DOHH2 (cell line): ENCODE results near the gene GRM4.
A peak's percentile ranks its signal among the peaks of the same experiment; 100 is the strongest.

Experiments
- H3F3A ChIP-seq: fragments of 200-600 bp; sonication (generic), shearing (Covaris generic); 2 replicates; pipeline ENCODE4 v1.6.0; 2016; ENCODE audit warnings: antibody characterized with exemption, mild to moderate bottlenecking; ENCODE audit not compliant: control insufficient read depth, insufficient read depth
- H3K27ac ChIP-seq: fragments of 200-600 bp; sonication (generic); 2 replicates; pipeline ENCODE4 v1.5.1; 2014; ENCODE audit warnings: low read depth, mild to moderate bottlenecking, low read length, moderate library complexity
- H3K27me3 ChIP-seq: fragments of 200-600 bp; sonication (generic); 2 replicates; pipeline ENCODE4 v1.6.1; 2014; ENCODE audit warnings: mild to moderate bottlenecking, low read length, mixed read lengths; ENCODE audit not compliant: control insufficient read depth
- H3K36me3 ChIP-seq: fragments of 200-600 bp; sonication (generic); 2 replicates; pipeline ENCODE4 v1.6.1; 2014; ENCODE audit warnings: mild to moderate bottlenecking, low read length, moderate library complexity, mixed read lengths; ENCODE audit not compliant: control insufficient read depth
- H3K4me1 ChIP-seq: fragments of 200-600 bp; sonication (generic); 2 replicates; pipeline ENCODE4 v1.6.1; 2014; ENCODE audit warnings: mild to moderate bottlenecking, low read length, mixed read lengths; ENCODE audit not compliant: control insufficient read depth
- H3K4me2 ChIP-seq: fragments of 200-600 bp; sonication (generic); 2 replicates; pipeline ENCODE4 v1.6.0; 2014; ENCODE audit warnings: mild to moderate bottlenecking, low read length, moderate library complexity
- H3K4me3 ChIP-seq: fragments of 200-600 bp; sonication (generic); 2 replicates; pipeline ENCODE4 v1.5.1; 2014; ENCODE audit warnings: mild to moderate bottlenecking, low read length, mixed read lengths
- H3K79me2 ChIP-seq: fragments of 200-600 bp; sonication (generic); 2 replicates; pipeline ENCODE4 v1.6.1; 2014; ENCODE audit warnings: mild to moderate bottlenecking, low read length, mixed read lengths; ENCODE audit not compliant: control insufficient read depth
- H3K9me2 ChIP-seq: fragments of 200-600 bp; sonication (generic); replicated peaks from 2 replicates; pipeline ENCODE4 v1.6.1; 2014; ENCODE audit warnings: mild to moderate bottlenecking, low read length, mixed read lengths; ENCODE audit not compliant: control insufficient read depth
- H3K9me3 ChIP-seq: fragments of 200-600 bp; sonication (generic); 2 replicates; pipeline ENCODE4 v1.6.1; 2014; ENCODE audit warnings: antibody characterized with exemption, low read length, mixed read lengths; ENCODE audit not compliant: control insufficient read depth, insufficient read depth
- H4K20me1 ChIP-seq: fragments of 200-600 bp; sonication (generic); 2 replicates; pipeline ENCODE4 v1.6.0; 2014; ENCODE audit warnings: low read depth, mild to moderate bottlenecking, antibody characterized with exemption, low read length, moderate library complexity; ENCODE audit not compliant: control insufficient read depth, insufficient read depth
- CTCF ChIP-seq: fragments of 200-600 bp; sonication (generic); IDR thresholded peaks from one replicate; pipeline ENCODE4 v1.5.1; 2014; ENCODE audit warnings: antibody characterized with exemption, mild to moderate bottlenecking, low read depth, low read length; ENCODE audit not compliant: poor library complexity, severe bottlenecking
- EZH2phosphoT487 ChIP-seq: fragments of 200-600 bp; sonication (generic); IDR thresholded peaks from 2 replicates; pipeline ENCODE4 v1.6.1; 2017; ENCODE audit warnings: borderline replicate concordance, mild to moderate bottlenecking, antibody characterized with exemption, low read length, moderate library complexity, mixed read lengths

GRM4 gene

GRCh38 chr6:34179106-34179720, 33.3 kb upstream of the GRM4 start:
- H3K27me3 ChIP-seq = no peaks in the 10 kb centered on the region
- no peak overlapping the region for H3K4me3 ChIP-seq
- no peak overlapping the region for H3K27ac ChIP-seq
- H3K9me2 ChIP-seq = no peaks in the 10 kb centered on the region
- H3K4me2 ChIP-seq = no peak overlapping the region
- peak; percentile 49 for TF ChIP-seq CTCF
- no peak for TF ChIP-seq EZH2phosphoT487
- H3K79me2 ChIP-seq = peaks cover 3% of the 10 kb centered on the region
- H3K36me3 ChIP-seq = no peaks in the 10 kb centered on the region
- H4K20me1 ChIP-seq = no peaks in the 10 kb centered on the region
- H3K9me3 ChIP-seq = no peaks in the 10 kb centered on the region
- peaks cover 16% of the 10 kb centered on the region for H3F3A ChIP-seq
- peaks cover 31% of the 10 kb centered on the region for H3K4me1 ChIP-seq

GRCh38 chr6:34178357-34179105, 32.6 kb upstream of the GRM4 start:
- H3K27ac ChIP-seq = no peak overlapping the region
- no peak overlapping the region for H3K4me3 ChIP-seq
- peaks cover 15% of the 10 kb centered on the region for H3F3A ChIP-seq
- no peak overlapping the region for H3K4me2 ChIP-seq
- H3K79me2 ChIP-seq = peaks cover 3% of the 10 kb centered on the region
- H3K36me3 ChIP-seq = no peaks in the 10 kb centered on the region
- H3K9me2 ChIP-seq = no peaks in the 10 kb centered on the region
- no peaks in the 10 kb centered on the region for H4K20me1 ChIP-seq
- H3K9me3 ChIP-seq = no peaks in the 10 kb centered on the region
- no peak for TF ChIP-seq EZH2phosphoT487
- TF ChIP-seq CTCF = no peak
- no peaks in the 10 kb centered on the region for H3K27me3 ChIP-seq
- H3K4me1 ChIP-seq = peaks cover 27% of the 10 kb centered on the region

- H4K20me1 ChIP-seq = no peaks in the 10 kb centered on the region
- no peaks in the 10 kb centered on the region for H3K36me3 ChIP-seq
- H3K27me3 ChIP-seq = no peaks in the 10 kb centered on the region
- H3K79me2 ChIP-seq = peaks cover 3% of the 10 kb centered on the region
- no peak overlapping the region for H3K27ac ChIP-seq
- no peak overlapping the region for H3K4me3 ChIP-seq
- no peaks in the 10 kb centered on the region for H3K9me2 ChIP-seq
- peaks cover 13% of the 10 kb centered on the region for H3K4me1 ChIP-seq
- peaks cover 2% of the 10 kb centered on the region; the same call in 1 of the 2 replicates for H3F3A ChIP-seq
- no peaks in the 10 kb centered on the region for H3K9me3 ChIP-seq
- TF ChIP-seq CTCF (no peak), EZH2phosphoT487 (no peak)
- no peak overlapping the region for H3K4me2 ChIP-seq
Measured at GRCh38 chr6:34177181-34177591, 31.3 kb upstream of the GRM4 start.
